CD4-positive, alpha-beta T cell treated with Interleukin-1 beta for 1 hour (primary cell): Measurements from ENCODE around the gene SMYD3.

ENCODE experiments used
- DNase-seq, 2 donors: peaks; one replicate each; pipeline ENCODE4 v3.0.0-alpha.2; 2020 to 2022

The SMYD3 gene

GRCh38 chr1:246459221-246459620, 47.9 kb downstream of the SMYD3 start:
- no peak for DNase-seq

DNA sequence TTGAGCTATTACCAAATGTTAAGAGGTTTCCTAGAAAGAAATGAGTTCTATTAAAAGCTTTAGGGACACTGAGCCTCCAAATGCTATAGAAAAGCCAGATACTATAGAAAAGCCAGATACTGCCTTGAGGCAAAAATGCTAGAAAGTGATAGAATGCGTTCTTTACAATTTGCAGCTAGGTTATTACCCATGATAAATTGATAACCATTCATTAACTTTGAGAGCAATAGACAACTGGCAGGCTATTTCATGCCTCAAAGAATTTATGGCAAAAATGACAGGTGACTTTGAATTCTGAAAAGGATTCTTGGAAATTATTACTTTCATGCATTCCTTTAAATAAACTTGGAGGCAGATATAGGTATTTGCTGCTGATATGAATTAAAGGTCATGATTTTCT, 51.6 kb downstream of the SMYD3 start:
- DNase-seq = no peak

- no peak for DNase-seq
Observed at GRCh38 chr1:246454655-246455054, 52.4 kb downstream of the SMYD3 start.

- peak in 1 of 2 donors; percentile 0 for DNase-seq
Observed at GRCh38 chr1:246450611-246451251, 56.3 kb downstream of the SMYD3 start.

DNA sequence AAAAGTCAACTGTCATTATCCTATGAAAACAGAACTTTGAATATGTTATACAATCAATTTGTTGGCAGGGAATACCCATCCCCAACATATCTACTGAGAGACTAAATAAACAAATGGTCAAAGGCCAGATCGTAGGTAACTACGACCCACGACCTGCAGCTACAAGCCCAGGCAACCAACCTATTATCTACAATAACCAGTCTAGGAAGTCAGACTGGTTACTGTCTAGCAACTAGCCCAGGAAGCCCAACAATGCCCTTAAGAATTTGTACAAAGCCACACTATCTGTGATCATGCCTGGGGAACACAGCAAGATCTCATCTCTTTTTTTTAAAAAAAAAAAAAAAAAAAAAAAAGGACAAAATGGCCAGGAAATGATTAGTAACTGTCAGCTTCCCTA, 58.7 kb downstream of the SMYD3 start:
- no peak for DNase-seq

GRCh38 chr1:246447501-246447900, 59.6 kb downstream of the SMYD3 start:
- no peak for DNase-seq

- DNase-seq = no peak
Observed at GRCh38 chr1:246445503-246445902, 61.6 kb downstream of the SMYD3 start.

GRCh38 chr1:246444617-246445016, 62.5 kb downstream of the SMYD3 start:
- no peak for DNase-seq

GRCh38 chr1:246437961-246438360, 69.1 kb downstream of the SMYD3 start:
- no peak for DNase-seq

- DNase-seq = no peak
Observed at GRCh38 chr1:246435421-246436041, 71.5 kb downstream of the SMYD3 start.

- no peak for DNase-seq
Observed at GRCh38 chr1:246434335-246434734, 72.7 kb downstream of the SMYD3 start.

- no peak for DNase-seq
Observed at GRCh38 chr1:246428542-246429308, 78.4 kb downstream of the SMYD3 start.

GRCh38 chr1:246427611-246428010, 79.5 kb downstream of the SMYD3 start:
- no peak for DNase-seq

DNA sequence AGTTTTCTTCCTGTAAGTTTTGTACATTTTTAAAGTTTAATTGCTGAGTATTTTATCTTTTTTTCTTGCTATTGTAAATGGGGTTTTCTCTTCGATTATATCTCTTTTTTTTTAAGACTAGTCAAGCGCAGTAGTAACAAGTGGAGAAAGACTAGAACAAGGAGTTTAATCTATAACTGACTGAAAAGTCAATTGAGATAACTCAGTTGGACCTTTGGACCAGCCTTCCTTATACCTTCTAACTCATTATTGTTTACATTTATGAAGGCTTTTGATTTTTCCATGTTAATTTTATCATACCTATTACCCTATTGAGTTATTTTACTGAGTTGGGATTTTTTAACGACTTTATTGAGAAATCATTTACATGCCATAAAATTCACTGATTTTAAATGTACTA, 81.2 kb downstream of the SMYD3 start:
- DNase-seq = no peak

- DNase-seq = no peak
Observed at GRCh38 chr1:246425139-246425794, 81.8 kb downstream of the SMYD3 start.

DNA sequence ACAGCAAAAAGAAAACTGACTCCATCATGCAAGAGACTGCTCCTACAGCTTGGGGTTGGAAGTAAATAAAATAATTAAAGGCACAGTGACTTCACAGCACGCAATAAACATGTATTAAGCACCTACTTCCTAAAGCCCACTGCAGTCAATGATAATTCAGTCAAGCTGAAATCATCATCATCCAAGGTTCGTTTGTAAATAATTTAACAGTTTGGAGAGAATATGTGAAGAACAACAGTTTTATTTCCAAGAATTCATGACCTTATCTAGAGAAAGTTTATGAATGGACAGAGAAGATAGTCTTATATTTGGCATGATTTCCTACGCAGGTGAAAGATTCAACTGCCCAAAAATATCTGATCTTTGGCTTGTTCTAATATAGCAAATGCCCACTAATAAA, 86.8 kb downstream of the SMYD3 start:
- DNase-seq = no peak

DNA sequence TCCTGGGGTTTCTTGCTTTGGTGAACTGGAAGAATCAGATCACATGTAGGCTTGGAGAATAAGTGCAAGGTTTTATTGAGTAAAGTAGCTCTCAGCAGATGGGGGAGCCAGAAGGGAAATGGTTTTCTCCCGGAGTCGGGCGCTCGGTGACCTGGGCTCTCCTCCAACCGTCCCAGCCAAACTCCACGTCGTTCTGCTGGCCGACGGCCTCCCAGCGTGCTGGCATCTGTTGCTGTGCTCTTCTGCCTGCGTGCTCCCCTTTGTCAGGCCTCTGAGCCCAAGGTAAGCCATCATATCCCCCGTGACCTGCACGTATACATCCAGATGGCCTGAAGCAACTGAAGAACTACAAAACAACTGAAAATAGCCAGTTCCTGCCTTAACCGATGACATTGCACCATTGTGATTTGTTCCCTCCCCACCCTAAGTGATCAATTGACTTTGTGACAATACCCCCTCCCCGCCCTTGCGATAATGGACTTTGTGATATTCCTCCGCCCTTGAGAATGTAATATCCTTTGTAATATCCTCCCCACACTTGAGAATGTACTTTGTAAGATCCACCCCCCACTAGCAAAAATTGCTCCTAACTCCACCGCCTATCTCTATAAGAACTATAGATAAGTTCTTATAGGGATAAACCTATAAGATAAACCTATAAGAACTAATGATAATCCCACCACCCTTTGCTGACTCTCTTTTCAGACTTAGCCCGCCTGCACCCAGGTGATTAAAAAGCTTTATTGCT, 88.3 kb downstream of the SMYD3 start:
- DNase-seq = no peak

- DNase-seq = no peak
Observed at GRCh38 chr1:246417813-246418564, 89.1 kb downstream of the SMYD3 start.

DNA sequence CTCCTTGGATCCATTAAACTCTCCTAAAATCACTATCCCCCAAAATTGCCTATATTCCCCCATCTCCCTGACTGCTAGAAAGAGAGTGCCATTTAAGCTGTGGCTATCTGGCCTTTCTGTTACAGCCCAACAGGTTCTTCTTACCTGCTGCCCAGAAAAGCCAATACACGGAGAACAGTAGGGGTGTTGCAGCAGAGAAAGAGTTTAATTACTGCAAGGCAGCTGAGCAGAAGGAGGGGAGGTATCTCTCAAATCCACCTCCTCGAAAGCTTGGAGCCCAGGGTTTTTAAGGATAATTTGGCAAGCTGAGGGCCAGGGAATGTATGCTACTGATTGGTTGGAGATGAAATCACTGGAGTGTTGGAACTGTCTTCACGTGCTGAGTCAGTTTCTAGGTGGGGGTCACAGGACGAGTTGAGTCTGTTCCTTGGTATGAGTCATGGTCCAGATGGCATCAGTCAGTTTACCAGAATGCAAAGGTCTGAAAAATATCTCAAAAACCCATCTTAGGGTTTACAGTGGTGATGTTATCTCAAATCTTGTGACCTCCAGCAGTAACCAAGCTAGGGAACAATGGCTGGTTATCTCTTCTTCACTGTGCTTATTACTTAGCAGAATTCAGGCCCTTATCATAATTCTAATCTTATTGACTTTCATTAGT, 89.8 kb downstream of the SMYD3 start:
- DNase-seq = no peak

GRCh38 chr1:246416261-246416660, 90.8 kb downstream of the SMYD3 start:
- DNase-seq = no peak

GRCh38 chr1:246415028-246415427, 92.1 kb downstream of the SMYD3 start:
- DNase-seq = no peak

DNA sequence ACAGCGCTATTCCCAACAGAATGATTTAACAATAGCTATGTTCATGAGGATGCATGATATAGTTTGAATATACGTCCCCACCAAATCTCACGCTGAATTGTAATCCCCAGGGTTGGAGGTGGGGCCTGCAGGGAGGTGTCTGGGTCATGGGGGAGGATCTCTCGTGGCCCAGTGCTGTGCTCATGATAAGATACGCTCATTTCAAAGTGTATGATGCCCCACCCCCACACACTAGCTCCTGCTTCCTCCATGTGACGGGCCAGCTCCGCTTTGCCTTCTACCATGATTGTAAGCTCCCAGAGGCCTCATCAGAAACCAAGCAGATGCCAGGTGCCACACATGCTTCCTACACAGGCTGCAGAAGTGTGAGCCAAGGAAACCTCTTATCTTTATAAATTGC, 93.6 kb downstream of the SMYD3 start:
- DNase-seq = no peak
